HepG2 (cell line): ENCODE measurements around the gene RAB11FIP5. TPM values are rescaled to one million over a fixed set of nuclear protein-coding genes. Genes with fewer than 3 reads are reported as not detected.

ENCODE experiments used
- ASH2L ChIP-seq: fragments of 300-600, 200-600 bp; sonication (generic); IDR thresholded peaks from 2 replicates; pipeline ENCODE4 v1.7.0; 2017; ENCODE audit warnings: low read depth, mild to moderate bottlenecking, moderate library complexity, mixed read lengths, low read length; ENCODE audit not compliant: insufficient read length
- ATAD3A ChIP-seq: sonication (generic); formaldehyde crosslinking; IDR thresholded peaks from 2 replicates; pipeline ENCODE4 v1.4.0; 2020; ENCODE audit warnings: missing genetic modification reagents
- ATF4 ChIP-seq, 2 experiments: fragments of 450-650 bp in 1 of 2; sonication (generic) in 1 of 2; formaldehyde crosslinking; IDR thresholded peaks; 2 replicates each; pipeline versions ENCODE4 v1.5.0 to v1.8.0; 2020 to 2022; ENCODE audit warnings: mild to moderate bottlenecking in 1 of 2, missing genetic modification reagents in 1 of 2
- CENPT ChIP-seq: sonication (generic); formaldehyde crosslinking; IDR thresholded peaks from 2 replicates; pipeline ENCODE4 v1.8.0; 2022; ENCODE audit warnings: low read depth, mild to moderate bottlenecking, moderate library complexity, missing genetic modification reagents
- EHMT2 ChIP-seq: fragments of 200-600 bp; sonication (generic); IDR thresholded peaks from 2 replicates; pipeline ENCODE4 v1.7.0; 2017; ENCODE audit warnings: antibody characterized with exemption, low read depth, low read length, borderline replicate concordance
- ELF1 ChIP-seq: sonication (generic); formaldehyde crosslinking; IDR thresholded peaks from 2 replicates; pipeline ENCODE4 v1.4.0; 2020; ENCODE audit warnings: missing genetic modification reagents
- HNRNPK ChIP-seq: fragments of 200-400 bp; formaldehyde crosslinking; IDR thresholded peaks from 2 replicates; pipeline ENCODE4 v1.6.1; 2018; ENCODE audit warnings: low read length, low read depth, moderate library complexity, mild to moderate bottlenecking; ENCODE audit not compliant: poor library complexity, severe bottlenecking
- JARID2 ChIP-seq: sonication (generic); formaldehyde crosslinking; IDR thresholded peaks from 2 replicates; pipeline ENCODE4 v1.8.1; 2023; ENCODE audit warnings: missing genetic modification reagents, inconsistent platforms; ENCODE audit not compliant: insufficient replicate concordance
- MIER3 ChIP-seq: IDR thresholded peaks from 2 replicates; pipeline ENCODE4 v1.6.1; 2016; ENCODE audit warnings: missing compliant biosample characterization, borderline replicate concordance
- NAIF1 ChIP-seq: sonication (generic); formaldehyde crosslinking; IDR thresholded peaks from 2 replicates; pipeline ENCODE4 v1.5.0; 2020; ENCODE audit warnings: mild to moderate bottlenecking, missing genetic modification reagents, borderline replicate concordance
- NR2C2 ChIP-seq: sonication (generic); formaldehyde crosslinking; IDR thresholded peaks from 2 replicates; pipeline ENCODE4 v1.4.0; 2020; ENCODE audit warnings: missing genetic modification reagents, mild to moderate bottlenecking, moderate library complexity, borderline replicate concordance
- NR2F2 ChIP-seq: IDR thresholded peaks from 2 replicates; pipeline ENCODE4 v1.6.1; 2012; ENCODE audit warnings: low read depth, inconsistent platforms, borderline replicate concordance
- PHF8 ChIP-seq: sonication (generic); formaldehyde crosslinking; IDR thresholded peaks from 2 replicates; pipeline ENCODE4 v1.5.0; 2020; ENCODE audit warnings: missing genetic modification reagents
- POLR2AphosphoS5 ChIP-seq: IDR thresholded peaks from 2 replicates; pipeline ENCODE4 v1.6.1; 2012; ENCODE audit warnings: low read depth, low read length
- REXO4 ChIP-seq: sonication (generic); formaldehyde crosslinking; IDR thresholded peaks from 2 replicates; pipeline ENCODE4 v1.8.0; 2022; ENCODE audit warnings: missing genetic modification reagents, mild to moderate bottlenecking, borderline replicate concordance
- SOX5 ChIP-seq: IDR thresholded peaks from 2 replicates; pipeline ENCODE4 v1.6.1; 2016; ENCODE audit warnings: borderline replicate concordance
- ZBTB38 ChIP-seq: sonication (generic); formaldehyde crosslinking; IDR thresholded peaks from 2 replicates; pipeline ENCODE4 v1.5.1; 2020; ENCODE audit warnings: mild to moderate bottlenecking, missing genetic modification reagents
- ZNF547 ChIP-seq: sonication (generic); formaldehyde crosslinking; IDR thresholded peaks from 2 replicates; pipeline ENCODE4 v1.5.1; 2020; ENCODE audit warnings: mild to moderate bottlenecking, missing genetic modification reagents
- ZNF552 ChIP-seq: sonication (generic); formaldehyde crosslinking; IDR thresholded peaks from 2 replicates; pipeline ENCODE4 v1.9.0; 2022; ENCODE audit warnings: missing genetic modification reagents, mild to moderate bottlenecking, borderline replicate concordance
- ZNF576 ChIP-seq: sonication (generic); formaldehyde crosslinking; IDR thresholded peaks from 2 replicates; pipeline ENCODE4 v1.4.0; 2020; ENCODE audit warnings: mild to moderate bottlenecking, missing genetic modification reagents
- ZNF720 ChIP-seq: sonication (generic); formaldehyde crosslinking; IDR thresholded peaks from 2 replicates; pipeline ENCODE4 v1.4.0; 2020; ENCODE audit warnings: missing genetic modification reagents
- polyA plus RNA-seq, 8 experiments: library from polyadenylated mRNA; depleted of rRNA in 3 of 8; stranded (reverse) in 7 of 8; unstranded in 1 of 8; fragments of >200 nt; fragmentation: Illumina TruSeq in 4 of 8; extraction: Trizol in 4 of 8; gene quantifications; 2 replicates each; pipeline versions ENCODE4 v1.2.1 to v1.2.3, GENCODE V29; 2011 to 2016; ENCODE audit warnings: low read depth in 4 of 8, missing spikeins in 1 of 8, mixed read lengths in 1 of 8; ENCODE audit not compliant: insufficient read depth in 1 of 8
- total RNA-seq, 5 experiments: library from RNA; depleted of rRNA; stranded (reverse); fragments of >200 nt; fragmentation: Illumina TruSeq; extraction: Trizol; gene quantifications; 2 replicates each; pipeline ENCODE4 v1.2.3, GENCODE V29; 2016; ENCODE audit warnings: low read depth in 1 of 5
- TF ChIP-seq, protein P1 (sequence below): sonication (generic); formaldehyde crosslinking; IDR thresholded peaks from 2 replicates; pipeline ENCODE4 v1.5.0; 2020; ENCODE audit warnings: missing genetic modification reagents
- TF ChIP-seq, protein P2 (sequence below): IDR thresholded peaks from 2 replicates; pipeline ENCODE4 v1.6.1; 2016; ENCODE audit warnings: mild to moderate bottlenecking

RAB11FIP5 gene
- total and polyA plus RNA-seq, 2 of the 13 experiments (the other 11 are each of a cell fraction or from before 2014, with no cell fraction given) = 9.4 to 22.9 TPM

GRCh38 chr2:73071360-73072128 is 41.2 kb downstream of the RAB11FIP5 start, which contains the start of gene SFXN5 (continued):
- TF ChIP-seq ELF1 (CRISPR knock-in tag) = peak; percentile 50; the same call in 1 of the 2 replicates
- TF ChIP-seq ATF4 (CRISPR knock-in tag; IDR thresholded peaks at IDR 0.05) = no peak; a peak in 1 of 4 replicates
- TF ChIP-seq ZNF576 (CRISPR knock-in tag) = no peak
- TF ChIP-seq JARID2 (CRISPR knock-in tag) = no peak
- TF ChIP-seq ZNF720 (CRISPR knock-in tag) = no peak
- TF ChIP-seq NR2C2 (CRISPR knock-in tag) = peak; percentile 91
- TF ChIP-seq, protein P1, sequence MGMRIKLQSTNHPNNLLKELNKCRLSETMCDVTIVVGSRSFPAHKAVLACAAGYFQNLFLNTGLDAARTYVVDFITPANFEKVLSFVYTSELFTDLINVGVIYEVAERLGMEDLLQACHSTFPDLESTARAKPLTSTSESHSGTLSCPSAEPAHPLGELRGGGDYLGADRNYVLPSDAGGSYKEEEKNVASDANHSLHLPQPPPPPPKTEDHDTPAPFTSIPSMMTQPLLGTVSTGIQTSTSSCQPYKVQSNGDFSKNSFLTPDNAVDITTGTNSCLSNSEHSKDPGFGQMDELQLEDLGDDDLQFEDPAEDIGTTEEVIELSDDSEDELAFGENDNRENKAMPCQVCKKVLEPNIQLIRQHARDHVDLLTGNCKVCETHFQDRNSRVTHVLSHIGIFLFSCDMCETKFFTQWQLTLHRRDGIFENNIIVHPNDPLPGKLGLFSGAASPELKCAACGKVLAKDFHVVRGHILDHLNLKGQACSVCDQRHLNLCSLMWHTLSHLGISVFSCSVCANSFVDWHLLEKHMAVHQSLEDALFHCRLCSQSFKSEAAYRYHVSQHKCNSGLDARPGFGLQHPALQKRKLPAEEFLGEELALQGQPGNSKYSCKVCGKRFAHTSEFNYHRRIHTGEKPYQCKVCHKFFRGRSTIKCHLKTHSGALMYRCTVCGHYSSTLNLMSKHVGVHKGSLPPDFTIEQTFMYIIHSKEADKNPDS (CRISPR knock-in tag) = peak; percentile 85
- peak; percentile 73; the same call in 1 of the 2 replicates for TF ChIP-seq MIER3 (CRISPR knock-in tag)
- TF ChIP-seq EHMT2 = no peak; the same call in 1 of the 2 replicates
- TF ChIP-seq PHF8 (CRISPR knock-in tag) = peak; percentile 94
- TF ChIP-seq, protein P2, sequence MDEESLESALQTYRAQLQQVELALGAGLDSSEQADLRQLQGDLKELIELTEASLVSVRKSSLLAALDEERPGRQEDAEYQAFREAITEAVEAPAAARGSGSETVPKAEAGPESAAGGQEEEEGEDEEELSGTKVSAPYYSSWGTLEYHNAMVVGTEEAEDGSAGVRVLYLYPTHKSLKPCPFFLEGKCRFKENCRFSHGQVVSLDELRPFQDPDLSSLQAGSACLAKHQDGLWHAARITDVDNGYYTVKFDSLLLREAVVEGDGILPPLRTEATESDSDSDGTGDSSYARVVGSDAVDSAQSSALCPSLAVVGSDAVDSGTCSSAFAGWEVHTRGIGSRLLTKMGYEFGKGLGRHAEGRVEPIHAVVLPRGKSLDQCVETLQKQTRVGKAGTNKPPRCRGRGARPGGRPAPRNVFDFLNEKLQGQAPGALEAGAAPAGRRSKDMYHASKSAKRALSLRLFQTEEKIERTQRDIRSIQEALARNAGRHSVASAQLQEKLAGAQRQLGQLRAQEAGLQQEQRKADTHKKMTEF (CRISPR knock-in tag) = peak; percentile 94
- TF ChIP-seq ZNF552 (CRISPR knock-in tag) = peak; percentile 82
- TF ChIP-seq NR2F2 = peak; percentile 55; the same call in 1 of the 2 replicates
- peak; percentile 91 for TF ChIP-seq POLR2AphosphoS5
- TF ChIP-seq ZBTB38 (CRISPR knock-in tag) = no peak
- TF ChIP-seq HNRNPK = peak; percentile 79
- TF ChIP-seq REXO4 (CRISPR knock-in tag) = no peak
- TF ChIP-seq SOX5 (CRISPR knock-in tag) = peak; percentile 46; the same call in 1 of the 2 replicates
- TF ChIP-seq ATAD3A (CRISPR knock-in tag) = no peak
- TF ChIP-seq ASH2L = peak; percentile 93
- TF ChIP-seq ZNF547 (CRISPR knock-in tag) = peak; percentile 83; the same call in 1 of the 2 replicates
- no peak; the same call in 1 of the 2 replicates for TF ChIP-seq CENPT (CRISPR knock-in tag)
- peak; percentile 99 for TF ChIP-seq NAIF1 (CRISPR knock-in tag)
